Activated naive CD8-positive, alpha-beta T cell treated with anti-CD3 and anti-CD28 coated beads, Interleukin-2, amount 10 ng/mL, durations not matched to agents 7 days and 5 days (primary cell): ENCODE measurements around the gene RNF148. TPM values are rescaled to one million over a fixed set of nuclear protein-coding genes. Genes with fewer than 3 reads are reported as not detected.

Experiments used
- ATAC-seq: fragments of 150-1000 bp; cut with Tn5 transposase; one replicate; pipeline ENCODE4 v1.10.0; 2021; ENCODE audit warnings: low read depth, moderate library complexity
- POLR2A ChIA-PET: fragments of 350-600 bp; sonication (Branson Sonifier 250); formaldehyde crosslinking; loops from one replicate; lab custom pipeline; 2021; ENCODE audit warnings: antibody characterized with exemption; lab: Charles Lee
- DNase-seq: peaks from one replicate; pipeline ENCODE4 v3.0.0; 2021
- H3K27ac Mint-ChIP-seq: one replicate; pipeline ENCODE4 v1.8.0; 2022; ENCODE audit warnings: mild to moderate bottlenecking, mixed read lengths
- H3K27me3 Mint-ChIP-seq: one replicate; pipeline ENCODE4 v1.8.0; 2022; ENCODE audit warnings: mild to moderate bottlenecking, moderate library complexity, mixed read lengths
- H3K36me3 Mint-ChIP-seq: one replicate; pipeline ENCODE4 v1.8.0; 2021; ENCODE audit warnings: mild to moderate bottlenecking, mixed read lengths
- H3K4me1 Mint-ChIP-seq: one replicate; pipeline ENCODE4 v1.8.0; 2021; ENCODE audit warnings: mixed read lengths
- H3K4me3 Mint-ChIP-seq: one replicate; pipeline ENCODE4 v1.8.0; 2022; ENCODE audit warnings: mild to moderate bottlenecking, moderate library complexity, mixed read lengths
- H3K9me3 Mint-ChIP-seq: one replicate; pipeline ENCODE4 v1.8.0; 2021; ENCODE audit warnings: mixed read lengths
- total RNA-seq, 2 experiments: library from RNA; stranded (reverse); gene quantifications; one replicate each; pipeline ENCODE4 v1.2.3, GENCODE V29; 2021

The RNF148 gene
- total RNA-seq, 2 experiments from 2014 or later = not detected

DNA sequence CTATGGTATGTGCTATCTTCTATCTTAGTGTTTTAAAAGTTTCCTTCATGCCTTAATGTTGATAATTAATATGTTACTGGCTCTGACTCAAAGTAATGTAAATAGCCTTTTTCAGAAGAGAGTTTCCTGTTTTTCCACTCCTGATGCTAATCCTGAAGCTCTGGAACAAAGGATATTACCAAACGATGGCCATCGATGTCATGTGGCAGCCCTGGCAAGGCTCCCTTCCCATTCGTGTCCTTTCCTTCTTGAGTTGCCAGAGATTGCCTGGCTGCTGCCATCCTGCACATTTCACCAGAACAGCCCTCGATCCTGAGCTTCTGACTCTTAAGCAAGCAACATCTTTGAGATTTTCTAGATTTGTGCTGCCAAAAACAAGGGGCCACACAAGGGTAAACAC lies 49.8 kb downstream of the RNF148 start:
- no peaks in the 10 kb centered on the region for H3K4me1 Mint-ChIP-seq
- no peaks in the 10 kb centered on the region for H3K36me3 Mint-ChIP-seq
- POLR2A ChIA-PET = no interaction called here
- peaks cover 1% of the 10 kb centered on the region for H3K9me3 Mint-ChIP-seq
- H3K4me3 Mint-ChIP-seq = no peak overlapping the region
- DNase-seq (no peak), ATAC-seq (no peak)
- H3K27ac Mint-ChIP-seq = no peak overlapping the region
- no peaks in the 10 kb centered on the region for H3K27me3 Mint-ChIP-seq

Other genes starting within 250 kb of the RNF148 start
- gene RNF133, start 3.8 kb downstream of the RNF148 start, total RNA-seq = not detected
- not detected for gene CADPS2, start 183.5 kb upstream of the RNF148 start, total RNA-seq